Dendritic cell treated with granulocyte-macrophage colony-stimulating factor and Interleukin-4, amounts not matched to agents 40 ng/mL and 50 ng/mL, for 4 days (primary cell): ENCODE results near the gene DNAJC4.

ENCODE experiments used
- H3K27ac Mint-ChIP-seq: one replicate; pipeline ENCODE4 v1.8.0; 2022; ENCODE audit warnings: mild to moderate bottlenecking, mixed read lengths
- H3K27me3 Mint-ChIP-seq: one replicate; pipeline ENCODE4 v1.8.0; 2022; ENCODE audit warnings: mild to moderate bottlenecking, mixed read lengths
- H3K36me3 Mint-ChIP-seq: one replicate; pipeline ENCODE4 v1.8.0; 2022; ENCODE audit warnings: low read depth, mixed read lengths
- H3K4me1 Mint-ChIP-seq: one replicate; pipeline ENCODE4 v1.8.0; 2022; ENCODE audit warnings: low read depth, mixed read lengths
- H3K4me3 Mint-ChIP-seq: one replicate; pipeline ENCODE4 v1.8.0; 2022; ENCODE audit warnings: mild to moderate bottlenecking, moderate library complexity, mixed read lengths
- H3K9me3 Mint-ChIP-seq: one replicate; pipeline ENCODE4 v1.8.0; 2022; ENCODE audit warnings: mixed read lengths
- intact Hi-C: fragments of 100-400 bp; cut with micrococcal nuclease; formaldehyde crosslinking; loops from one replicate; pipeline ENCODE4 v1.15.0; 2022

The DNAJC4 gene

GRCh38 chr11:64247729-64248531, 17.6 kb downstream of the DNAJC4 start:
- Mint-ChIP-seq H3K27me3 (peaks cover 9% of the 10 kb centered on the region), H3K4me1 (peaks cover 76% of the 10 kb centered on the region), H3K36me3 (peaks cover 51% of the 10 kb centered on the region), H3K4me3 (peak overlapping the region; percentile 82), H3K9me3 (no peaks in the 10 kb centered on the region), H3K27ac (peak overlapping the region; percentile 92)
- intact Hi-C loops = loop anchor here (2.0 kb wide), 1 partner anchor 17 kb away; the partner anchor contains the start of gene DNAJC4

DNA sequence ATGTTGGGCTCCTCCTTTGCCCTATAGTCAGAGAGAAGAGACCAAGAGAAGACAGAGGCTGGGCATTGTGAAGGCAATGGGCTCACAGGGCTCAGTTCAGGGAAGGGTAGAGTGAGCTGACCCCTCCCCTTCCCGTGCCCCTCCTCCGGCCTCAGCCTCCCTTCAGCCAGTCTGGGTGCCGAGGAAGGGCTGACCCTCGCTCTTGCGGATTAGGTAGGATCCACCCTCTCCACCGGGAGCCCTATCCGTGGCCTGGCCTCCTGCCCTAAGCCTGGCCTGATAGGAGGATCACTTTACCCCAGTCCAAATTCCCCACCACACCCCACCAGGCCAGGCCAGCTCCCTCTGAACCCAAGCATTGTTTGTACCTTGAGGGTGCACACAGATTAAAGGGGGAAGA, 18.2 kb downstream of the DNAJC4 start:
- Mint-ChIP-seq H3K27me3 (peaks cover 9% of the 10 kb centered on the region), H3K36me3 (peaks cover 47% of the 10 kb centered on the region), H3K27ac (peak overlapping the region; percentile 7), H3K9me3 (no peaks in the 10 kb centered on the region), H3K4me1 (peaks cover 76% of the 10 kb centered on the region), H3K4me3 (no peak overlapping the region)
- intact Hi-C loops = no loop called here

DNA sequence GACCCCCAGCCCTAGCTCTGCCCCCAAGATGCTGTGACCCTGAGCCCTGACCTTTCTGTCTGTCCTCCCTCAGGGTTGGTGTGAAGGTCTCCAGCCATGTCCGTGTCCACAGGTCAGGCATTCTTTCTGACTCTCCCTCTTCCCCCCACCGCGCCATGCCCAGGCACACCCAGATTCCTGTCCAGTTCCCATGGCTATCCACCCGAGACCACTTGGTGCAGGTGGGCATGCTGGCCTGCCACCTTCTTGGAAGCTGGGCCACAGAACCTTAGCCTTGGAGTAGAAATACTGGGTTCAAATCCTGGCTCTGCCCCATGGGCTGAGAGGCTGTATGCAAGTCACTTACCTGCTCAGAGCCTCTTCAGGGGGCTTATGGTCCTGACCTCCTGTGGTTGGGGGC, 18.7 kb downstream of the DNAJC4 start:
- Mint-ChIP-seq H3K4me1 (peaks cover 76% of the 10 kb centered on the region), H3K9me3 (no peaks in the 10 kb centered on the region), H3K36me3 (peaks cover 47% of the 10 kb centered on the region), H3K27ac (peak overlapping the region; percentile 7), H3K4me3 (no peak overlapping the region), H3K27me3 (peaks cover 9% of the 10 kb centered on the region)
- intact Hi-C loops = no loop called here

GRCh38 chr11:64249563-64250414, 19.4 kb downstream of the DNAJC4 start:
- intact Hi-C loops = loop anchor here (5.0 kb wide), 1 partner anchor 53 kb away; the partner anchor contains the start of gene CATSPERZ
- H3K27ac Mint-ChIP-seq = no peak overlapping the region
- peaks cover 47% of the 10 kb centered on the region for H3K36me3 Mint-ChIP-seq
- peaks cover 78% of the 10 kb centered on the region for H3K4me1 Mint-ChIP-seq
- peaks cover 9% of the 10 kb centered on the region for H3K27me3 Mint-ChIP-seq
- H3K9me3 Mint-ChIP-seq = no peaks in the 10 kb centered on the region
- H3K4me3 Mint-ChIP-seq = no peak overlapping the region

GRCh38 chr11:64250415-64251015, 20.2 kb downstream of the DNAJC4 start:
- Mint-ChIP-seq H3K36me3 (peaks cover 48% of the 10 kb centered on the region), H3K9me3 (no peaks in the 10 kb centered on the region), H3K27me3 (peaks cover 9% of the 10 kb centered on the region), H3K4me3 (peak overlapping the region; percentile 73), H3K27ac (peak overlapping the region; percentile 88), H3K4me1 (peaks cover 71% of the 10 kb centered on the region)
- intact Hi-C loops = loop anchor here (5.0 kb wide), 1 partner anchor 52 kb away; the partner anchor contains the start of gene CATSPERZ

DNA sequence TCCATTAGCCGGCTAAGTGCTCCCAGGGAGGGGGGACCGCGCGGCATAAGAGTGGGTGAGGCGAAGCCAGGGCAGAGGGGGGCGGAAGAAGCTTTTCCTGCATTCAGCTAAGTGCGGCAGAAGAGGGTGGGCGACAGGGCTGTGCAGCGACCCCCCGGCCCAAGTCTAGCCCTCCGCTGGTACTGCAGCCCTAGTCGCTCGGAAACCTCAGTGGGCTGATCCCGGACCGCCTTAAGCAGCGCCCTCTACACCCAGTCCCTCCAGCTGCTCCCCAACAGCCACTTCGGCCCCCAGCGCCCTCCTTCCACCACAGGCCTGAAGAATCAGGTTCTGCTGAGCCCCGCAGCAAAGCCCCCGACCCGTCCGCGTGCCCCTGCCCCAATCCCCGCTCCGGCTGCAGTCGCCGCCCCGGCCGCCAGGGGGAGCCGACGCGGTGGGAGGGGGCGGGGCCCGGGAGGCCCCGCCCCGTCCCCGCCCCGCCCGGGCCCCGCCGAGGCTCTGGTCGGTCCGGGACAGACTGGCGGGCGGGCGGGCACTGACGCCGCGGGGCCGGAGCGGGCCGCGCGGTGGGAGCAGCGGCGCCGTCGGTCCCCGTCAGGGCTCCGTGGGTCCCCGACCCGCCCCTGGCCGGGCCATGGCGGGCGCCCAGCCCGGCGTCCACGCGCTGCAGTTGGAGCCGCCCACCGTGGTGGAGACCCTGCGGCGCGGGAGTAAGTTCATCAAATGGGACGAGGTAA, 20.8 kb downstream of the DNAJC4 start, which contains the start of gene PLCB3:
TSS of gene PLCB3 (plus strand) at position 515 of the 737 bp plus-strand sequence. CDS start at position 635, 120 bp downstream.
- Mint-ChIP-seq H3K27me3 (peaks cover 9% of the 10 kb centered on the region), H3K36me3 (peaks cover 48% of the 10 kb centered on the region), H3K4me1 (peaks cover 64% of the 10 kb centered on the region), H3K27ac (peak within 1 kb of the TSS; percentile 88), H3K9me3 (no peaks in the 10 kb centered on the region), H3K4me3 (peak within 1 kb of the TSS; percentile 99)
- intact Hi-C loops = loop anchor here (5.0 kb wide), 1 partner anchor 51 kb away; the partner anchor contains the start of gene CATSPERZ

- Mint-ChIP-seq H3K4me3 (peak overlapping the region; percentile 99), H3K9me3 (no peaks in the 10 kb centered on the region), H3K36me3 (peaks cover 51% of the 10 kb centered on the region), H3K27ac (peak overlapping the region; percentile 88), H3K27me3 (peaks cover 9% of the 10 kb centered on the region), H3K4me1 (peaks cover 64% of the 10 kb centered on the region)
- intact Hi-C loops = loop anchor here (2.0 to 5.0 kb wide), 2 partner anchors 17 to 51 kb away; partner anchors contain the start of gene CATSPERZ
Measured at GRCh38 chr11:64251753-64252002, 21.3 kb downstream of the DNAJC4 start.

GRCh38 chr11:64252003-64252872, 21.9 kb downstream of the DNAJC4 start:
- Mint-ChIP-seq H3K9me3 (no peaks in the 10 kb centered on the region), H3K4me1 (peaks cover 59% of the 10 kb centered on the region), H3K36me3 (peaks cover 52% of the 10 kb centered on the region), H3K27ac (peak overlapping the region; percentile 88), H3K27me3 (peaks cover 9% of the 10 kb centered on the region), H3K4me3 (peak overlapping the region; percentile 99)
- intact Hi-C loops = loop anchor here (2.0 to 5.0 kb wide), 2 partner anchors 17 to 50 kb away; partner anchors contain the start of gene CATSPERZ

GRCh38 chr11:64253043-64253442, 22.7 kb downstream of the DNAJC4 start:
- H3K9me3 Mint-ChIP-seq = no peaks in the 10 kb centered on the region
- H3K27ac Mint-ChIP-seq = peak overlapping the region; percentile 88
- intact Hi-C loops = loop anchor here (2.0 to 5.0 kb wide), 2 partner anchors 16 to 49 kb away; partner anchors contain the start of gene CATSPERZ
- H3K27me3 Mint-ChIP-seq = peaks cover 9% of the 10 kb centered on the region
- peaks cover 51% of the 10 kb centered on the region for H3K4me1 Mint-ChIP-seq
- peaks cover 59% of the 10 kb centered on the region for H3K36me3 Mint-ChIP-seq
- H3K4me3 Mint-ChIP-seq = peak overlapping the region; percentile 99

DNA sequence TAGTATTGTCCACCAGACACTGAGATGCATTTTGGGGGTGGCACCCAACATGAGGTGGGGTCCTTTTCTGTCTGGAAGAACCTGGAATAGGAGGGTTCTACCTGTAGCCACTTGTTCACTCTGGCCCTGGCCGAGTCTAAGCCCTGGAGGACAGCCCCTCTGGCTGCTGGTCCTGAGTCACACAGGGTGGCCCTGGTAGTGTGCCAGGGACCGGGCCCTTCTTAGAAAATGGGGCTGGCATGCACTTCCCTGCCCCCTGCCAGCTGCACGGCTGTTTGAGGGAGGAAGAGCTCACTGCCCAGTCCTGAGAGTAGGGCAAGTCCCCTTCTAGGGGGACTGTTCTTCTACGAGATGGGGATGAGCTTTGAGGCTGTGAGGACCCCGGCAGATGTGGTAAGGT, 23.1 kb downstream of the DNAJC4 start:
- Mint-ChIP-seq H3K9me3 (no peaks in the 10 kb centered on the region), H3K27me3 (peaks cover 9% of the 10 kb centered on the region), H3K27ac (peak overlapping the region; percentile 31), H3K4me1 (peaks cover 47% of the 10 kb centered on the region), H3K4me3 (peak overlapping the region; percentile 99), H3K36me3 (peaks cover 63% of the 10 kb centered on the region)
- intact Hi-C loops = loop anchor here (2.0 to 5.0 kb wide), 2 partner anchors 15 to 49 kb away; partner anchors contain the start of gene CATSPERZ

GRCh38 chr11:64254326-64254725, 24.0 kb downstream of the DNAJC4 start:
- Mint-ChIP-seq H3K9me3 (no peaks in the 10 kb centered on the region), H3K4me3 (no peak overlapping the region), H3K27me3 (peaks cover 9% of the 10 kb centered on the region), H3K4me1 (peaks cover 42% of the 10 kb centered on the region), H3K36me3 (peaks cover 72% of the 10 kb centered on the region), H3K27ac (peak overlapping the region; percentile 31)
- intact Hi-C loops = loop anchor here (5.0 kb wide), 1 partner anchor 48 kb away; the partner anchor contains the start of gene CATSPERZ
